CD4-positive, alpha-beta T cell treated with Interleukin-1 beta for 1 hour (primary cell): Measurements from ENCODE around the gene RPS6KL1.

Source experiments
- DNase-seq, 2 donors: peaks; one replicate each; pipeline ENCODE4 v3.0.0-alpha.2; 2020 to 2022

The RPS6KL1 gene, protein sequence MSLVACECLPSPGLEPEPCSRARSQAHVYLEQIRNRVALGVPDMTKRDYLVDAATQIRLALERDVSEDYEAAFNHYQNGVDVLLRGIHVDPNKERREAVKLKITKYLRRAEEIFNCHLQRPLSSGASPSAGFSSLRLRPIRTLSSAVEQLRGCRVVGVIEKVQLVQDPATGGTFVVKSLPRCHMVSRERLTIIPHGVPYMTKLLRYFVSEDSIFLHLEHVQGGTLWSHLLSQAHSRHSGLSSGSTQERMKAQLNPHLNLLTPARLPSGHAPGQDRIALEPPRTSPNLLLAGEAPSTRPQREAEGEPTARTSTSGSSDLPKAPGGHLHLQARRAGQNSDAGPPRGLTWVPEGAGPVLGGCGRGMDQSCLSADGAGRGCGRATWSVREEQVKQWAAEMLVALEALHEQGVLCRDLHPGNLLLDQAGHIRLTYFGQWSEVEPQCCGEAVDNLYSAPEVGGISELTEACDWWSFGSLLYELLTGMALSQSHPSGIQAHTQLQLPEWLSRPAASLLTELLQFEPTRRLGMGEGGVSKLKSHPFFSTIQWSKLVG

DNA sequence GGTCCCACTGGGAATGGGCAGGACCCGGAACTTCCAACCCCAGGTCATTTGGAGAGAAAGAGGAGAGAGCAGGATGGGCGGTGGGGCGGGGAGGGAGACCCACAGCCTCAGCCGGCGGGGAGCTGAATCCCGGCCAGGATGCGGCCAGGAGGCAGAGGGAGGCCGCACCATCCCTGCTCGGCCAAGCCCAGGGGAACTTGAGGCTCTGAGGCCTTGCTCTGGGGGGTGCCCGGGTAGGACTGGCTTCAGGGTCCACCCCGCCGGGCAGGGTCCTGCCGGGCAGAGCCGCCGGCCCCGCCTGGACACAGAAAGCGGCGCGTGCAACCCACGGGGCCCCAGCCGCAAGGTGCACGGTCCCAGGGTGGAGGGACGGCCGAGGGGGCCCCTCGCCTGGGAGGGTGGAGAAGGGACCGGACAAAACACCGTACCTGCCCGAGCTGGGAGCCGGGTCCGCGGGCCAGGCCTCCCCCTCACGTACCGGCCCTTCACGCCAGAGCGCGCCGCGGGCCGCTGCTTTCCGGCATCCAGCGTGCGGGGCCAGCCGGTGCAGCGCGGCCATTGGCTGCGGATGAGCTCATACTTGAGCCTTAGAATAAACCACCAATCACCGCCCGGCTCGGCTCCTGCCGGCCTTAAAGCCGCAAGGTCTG is at the start of gene RPS6KL1:
Gene RPS6KL1, minus strand, starts transcription at position 509 of the 650 bp plus-strand sequence. CDS start 1,719 bp downstream, outside the sequence.
- DNase-seq: peak; percentile 73 to 76

DNA sequence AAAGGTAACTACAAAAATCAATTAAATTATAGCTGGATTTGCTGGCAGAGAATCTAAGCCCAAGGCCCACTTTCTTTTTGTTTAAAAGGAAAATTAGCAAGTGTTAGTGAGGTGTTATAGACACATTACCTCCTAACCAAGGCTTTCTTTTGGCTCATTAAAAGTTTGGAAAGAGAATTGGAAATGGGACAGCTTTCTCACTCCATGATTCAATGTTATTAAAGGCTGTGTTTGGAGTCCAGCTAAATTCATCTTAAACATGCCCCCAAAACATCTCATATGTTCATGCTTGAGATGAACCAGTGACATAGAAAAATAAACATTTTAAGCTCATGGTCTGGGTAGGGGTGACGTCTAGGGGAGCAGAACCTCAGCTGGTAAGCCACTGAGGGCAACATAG is 45.8 kb upstream of the RPS6KL1 start:
- DNase-seq: no peak

- no peak for DNase-seq
Measured at GRCh38 chr14:74965486-74966153, 42.6 kb upstream of the RPS6KL1 start.

DNA sequence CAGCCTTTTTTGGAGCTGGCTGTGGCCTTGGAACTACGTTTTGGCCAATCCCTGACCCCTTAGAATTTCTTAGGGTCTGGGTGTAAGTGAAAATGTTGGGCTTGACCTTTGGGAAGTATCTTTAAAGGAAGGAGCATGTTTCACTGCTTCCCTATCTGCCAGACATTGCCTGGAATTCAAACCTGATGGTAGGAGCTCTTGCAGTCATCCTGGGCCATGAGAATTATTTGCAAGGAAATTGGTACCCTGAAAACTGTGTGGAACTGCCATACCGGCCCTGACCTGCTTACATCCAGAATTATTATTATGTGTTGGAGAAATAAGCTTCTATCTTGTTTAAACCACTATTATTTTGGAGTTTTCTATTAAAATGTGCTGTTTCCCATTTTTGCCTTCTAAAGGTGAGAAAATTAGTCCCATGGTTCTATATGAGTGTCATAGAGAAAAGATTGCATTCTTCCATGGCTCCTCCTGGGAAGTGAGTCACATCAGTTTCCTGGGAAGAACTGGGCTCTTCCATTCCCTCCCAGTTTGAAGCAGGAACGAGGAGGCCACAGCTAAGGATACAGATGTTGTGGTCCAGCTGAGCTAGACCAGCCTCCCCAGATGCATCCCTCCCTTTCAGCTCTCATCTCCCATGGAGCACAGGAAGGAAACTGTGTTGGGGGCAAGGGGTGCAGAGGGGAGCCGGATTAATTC is 41.9 kb upstream of the RPS6KL1 start:
- no peak for DNase-seq

GRCh38 chr14:74963705-74964271 is 40.7 kb upstream of the RPS6KL1 start:
- DNase-seq: no peak

GRCh38 chr14:74963178-74963704 is 40.2 kb upstream of the RPS6KL1 start:
- no peak for DNase-seq

DNA sequence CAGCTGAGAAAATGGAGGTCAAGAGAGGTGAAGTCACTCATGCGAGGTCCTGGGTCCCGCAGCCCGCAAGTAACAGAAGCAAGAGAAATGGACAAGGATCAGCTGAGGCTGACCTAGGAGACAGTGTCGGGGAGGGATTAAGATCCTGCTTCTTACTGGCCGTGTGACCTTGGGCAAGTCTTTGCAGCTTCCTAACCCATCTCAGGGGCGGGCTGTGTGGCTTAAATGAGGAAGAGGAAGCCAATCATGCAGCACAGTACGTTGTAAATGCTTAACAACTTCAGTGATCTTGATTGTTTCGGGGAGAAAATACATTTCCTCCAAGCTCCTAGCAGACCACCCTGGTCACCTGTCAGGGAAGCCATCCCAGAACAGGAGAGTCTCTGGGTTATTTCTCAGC is 39.4 kb upstream of the RPS6KL1 start:
- peak in 1 of 2 donors; percentile 32 for DNase-seq

DNA sequence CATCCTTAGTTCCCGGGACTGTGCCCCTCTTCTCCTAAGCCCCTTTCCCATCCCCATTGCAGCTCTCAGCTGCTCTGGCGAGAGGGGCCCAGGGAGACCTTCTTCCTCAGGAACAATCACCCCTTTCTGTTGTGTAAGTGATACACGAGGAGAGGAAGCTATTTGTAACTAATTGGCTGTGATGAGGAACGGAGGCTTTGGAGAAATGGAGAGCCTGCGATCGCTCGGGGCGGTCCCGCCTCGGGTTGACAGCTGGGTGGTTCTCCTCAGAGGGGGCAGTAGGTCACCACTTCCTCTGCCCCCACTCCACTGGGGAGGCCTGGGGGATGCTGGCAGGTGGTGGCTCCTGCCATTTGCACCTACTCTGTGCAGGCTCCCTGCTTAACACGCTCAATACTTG is 39.0 kb upstream of the RPS6KL1 start:
- DNase-seq: no peak

DNA sequence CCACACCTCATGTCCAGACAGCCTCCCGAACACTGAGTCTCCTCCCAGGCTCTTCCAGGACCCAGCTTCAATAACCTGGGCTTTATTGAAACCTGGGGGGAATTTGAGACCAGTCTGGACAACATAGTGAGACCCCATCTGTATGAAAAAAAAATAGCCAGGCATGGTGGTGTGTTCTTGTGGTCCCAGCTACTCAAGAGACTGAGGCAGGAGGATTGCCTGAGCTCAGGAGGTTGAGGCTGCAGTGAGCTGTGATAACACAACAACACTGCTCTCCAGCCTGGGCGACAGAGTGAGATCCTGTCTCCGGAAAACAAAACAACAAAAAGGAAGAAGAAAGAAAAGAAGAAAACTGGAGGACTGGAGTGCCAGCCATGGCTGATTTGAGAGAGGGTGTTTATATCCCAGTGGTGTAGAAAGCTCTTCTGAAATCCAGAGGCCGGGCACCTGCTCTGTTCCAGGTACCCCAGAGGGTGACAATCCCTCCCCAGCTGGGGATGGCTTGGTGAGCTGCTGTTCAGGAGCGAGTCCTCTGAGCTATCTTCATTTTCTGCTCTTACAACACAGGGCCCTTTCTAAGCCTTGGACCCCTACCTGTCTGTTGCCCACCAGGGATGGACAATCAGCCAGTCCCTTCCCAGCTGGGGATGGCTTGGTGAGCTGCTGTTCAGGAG is 38.3 kb upstream of the RPS6KL1 start:
- no peak for DNase-seq

DNA sequence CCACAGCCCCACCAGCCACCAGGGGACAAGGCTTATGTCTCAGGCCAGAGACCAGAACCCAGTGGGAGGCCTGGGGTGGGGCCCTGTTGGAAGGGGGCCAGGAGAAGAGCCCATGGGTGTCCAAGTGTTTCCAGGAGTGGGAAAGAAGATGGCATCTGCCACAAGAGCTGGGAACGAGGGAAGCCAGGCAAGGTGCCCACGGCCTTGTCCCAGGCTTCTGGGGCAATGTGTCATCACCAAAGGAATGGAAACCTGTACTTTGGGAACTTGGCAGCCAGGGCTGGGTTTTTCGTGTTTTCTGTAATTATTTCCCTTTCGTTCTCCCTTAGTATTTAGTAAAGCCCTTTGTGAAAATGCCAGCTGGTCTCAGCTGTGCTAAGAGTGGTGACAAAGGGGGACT is 37.7 kb upstream of the RPS6KL1 start:
- DNase-seq: no peak

- no peak for DNase-seq
Measured at GRCh38 chr14:74959596-74960180, 36.6 kb upstream of the RPS6KL1 start.

GRCh38 chr14:74956280-74957072 is 33.4 kb upstream of the RPS6KL1 start:
- DNase-seq: no peak

DNA sequence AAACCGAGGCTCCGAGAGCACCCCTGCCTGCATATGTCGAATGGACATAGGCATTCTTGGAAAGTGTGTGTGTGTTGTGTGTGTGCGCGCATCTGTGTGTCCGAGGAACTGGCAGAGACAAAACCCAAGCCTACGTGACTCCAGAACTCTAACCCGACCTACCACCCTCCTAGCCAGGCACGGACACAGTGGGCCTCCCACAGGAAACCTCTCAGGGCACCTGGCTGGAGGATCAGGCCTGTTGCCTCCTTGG is 32.9 kb upstream of the RPS6KL1 start:
- no peak for DNase-seq

GRCh38 chr14:74955229-74956026 is 32.4 kb upstream of the RPS6KL1 start, which contains the start of gene PGF:
PGF (minus strand) TSS chr14:74955597; CDS start chr14:74955242, 355 bp downstream.
- DNase-seq: peak; percentile 38 to 51

DNA sequence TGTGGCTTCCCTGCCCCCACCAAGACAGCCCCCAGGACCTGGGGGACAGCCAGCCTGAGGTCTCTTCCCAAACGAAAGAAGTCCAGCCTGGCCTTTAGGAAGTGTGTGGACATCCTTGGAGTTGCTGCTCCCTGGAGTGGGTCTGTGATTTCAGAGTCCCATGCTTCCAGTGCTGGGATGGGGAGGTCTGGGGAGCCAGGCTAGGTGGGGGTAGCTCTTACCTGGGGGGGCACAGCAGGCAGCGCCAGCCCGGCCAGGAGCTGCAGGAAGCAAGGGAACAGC is 31.8 kb upstream of the RPS6KL1 start:
- DNase-seq: no peak

DNA sequence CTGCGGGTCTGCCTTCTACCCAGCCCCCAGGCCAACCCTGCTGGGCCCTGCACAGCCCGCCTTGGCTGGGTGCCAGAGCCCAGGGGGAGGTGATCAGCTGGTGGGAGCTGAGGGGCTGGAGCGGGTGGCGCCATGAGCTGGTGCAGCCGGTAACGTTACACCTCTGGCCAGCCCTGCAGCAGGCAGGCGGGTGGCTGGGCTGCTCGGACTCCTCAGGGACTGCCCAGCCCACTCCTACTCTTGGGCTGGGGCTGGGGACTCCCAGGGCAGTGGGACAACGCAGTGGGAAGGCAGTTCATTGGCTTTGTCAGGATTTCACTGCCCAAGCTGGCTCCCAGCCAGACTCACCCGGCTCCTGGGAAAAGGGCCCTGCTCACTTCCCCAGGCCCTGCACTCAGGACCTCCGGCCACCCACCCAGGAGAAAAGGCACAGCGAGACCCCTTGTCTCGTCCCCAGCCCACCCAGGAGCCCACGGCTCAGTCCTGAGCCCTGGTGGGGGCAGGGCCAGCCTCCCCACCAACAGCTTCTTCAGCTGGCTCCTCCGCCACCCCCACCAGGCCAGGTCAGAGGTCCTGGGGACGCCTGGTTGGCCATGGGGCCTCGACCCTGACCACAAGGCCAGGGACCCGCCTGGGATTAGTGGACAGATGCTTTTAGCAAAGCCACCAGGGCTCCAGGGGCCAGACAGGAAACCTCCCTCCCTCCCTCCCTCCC is 31.3 kb upstream of the RPS6KL1 start:
- DNase-seq: no peak

GRCh38 chr14:74953686-74954085 is 30.6 kb upstream of the RPS6KL1 start:
- no peak for DNase-seq

DNA sequence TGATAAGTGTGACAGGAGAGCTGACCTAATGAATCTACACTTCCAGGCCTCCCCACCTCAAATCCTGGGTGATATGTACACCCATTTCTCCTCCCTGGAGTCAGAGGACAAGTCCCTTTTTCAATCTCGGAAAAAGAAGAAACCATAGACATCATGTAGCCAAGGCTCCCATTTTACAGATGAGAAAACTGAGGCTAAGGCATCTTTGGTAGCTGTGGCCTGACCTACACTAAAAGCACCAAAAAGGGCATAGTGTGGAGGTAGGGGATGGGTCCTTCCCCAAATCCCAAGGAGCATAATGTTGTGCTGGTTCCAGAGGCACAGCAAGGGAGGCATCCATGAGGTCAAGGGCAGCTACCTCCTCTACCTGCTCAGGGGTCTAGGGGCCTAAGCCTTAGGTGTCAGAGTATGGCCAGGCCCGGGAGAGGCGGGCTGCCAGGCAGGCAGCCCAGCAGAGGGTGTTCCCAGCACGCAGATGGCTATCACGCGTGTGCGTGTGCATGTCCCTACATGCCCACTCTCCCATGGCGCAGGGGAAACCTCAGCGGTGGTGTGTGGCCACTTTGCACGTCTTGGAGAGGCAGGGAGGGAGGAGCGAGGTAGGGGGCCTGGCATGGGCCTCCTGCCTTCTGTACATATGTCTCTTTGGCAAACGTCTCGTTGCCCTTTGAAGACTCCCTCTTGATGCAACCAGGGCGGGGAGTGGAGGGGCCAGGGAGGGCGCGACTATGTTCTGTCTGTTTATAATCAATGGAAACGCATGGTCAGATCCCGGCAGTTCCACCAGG is 29.8 kb upstream of the RPS6KL1 start:
- no peak for DNase-seq
